Naive thymus-derived CD4-positive, alpha-beta T cell (primary cell): Measurements from ENCODE around the gene FXYD1. TPM values are rescaled to one million over a fixed set of nuclear protein-coding genes. Genes with fewer than 3 reads are reported as not detected.
A peak's percentile ranks its signal among the peaks of the same experiment; 100 is the strongest.

ENCODE experiments used
- ATAC-seq: fragments of 150-1000 bp; cut with Tn5 transposase; 2 replicates; pipeline ENCODE4 v1.10.0; 2021; ENCODE audit warnings: mild to moderate bottlenecking, moderate library complexity
- CTCF ChIA-PET: fragments of 350-600 bp; sonication (Branson Sonifier 250); formaldehyde crosslinking; loops from one replicate; lab custom pipeline; 2021; ENCODE audit warnings: antibody characterized with exemption; lab: Charles Lee
- POLR2A ChIA-PET: fragments of 350-600 bp; sonication (Branson Sonifier 250); formaldehyde crosslinking; loops from one replicate; lab custom pipeline; 2021; ENCODE audit warnings: antibody characterized with exemption, inconsistent platforms; lab: Charles Lee
- DNase-seq, 9 donors: peaks; one replicate each; pipeline versions ENCODE4 v3.0.0 to v3.0.0-alpha.2; 2020 to 2022; ENCODE audit warnings: mixed read lengths in 1 of 9
- H3K27ac ChIP-seq: one replicate; pipeline ENCODE4 v1.7.0; 2013; ENCODE audit warnings: mild to moderate bottlenecking, low read depth, low read length, moderate library complexity
- H3K27me3 ChIP-seq, 2 donors: one replicate each; pipeline ENCODE4 v1.7.0; 2013; ENCODE audit warnings: low read length in 2 of 2, mild to moderate bottlenecking in 2 of 2, moderate library complexity in 2 of 2; ENCODE audit not compliant: control insufficient read depth in 2 of 2, insufficient read depth in 2 of 2
- H3K36me3 ChIP-seq, 3 experiments: 1 replicate in 2 of 3; 2 replicates in 1 of 3; pipeline ENCODE4 v1.7.0; 2013; ENCODE audit warnings: low read length in 3 of 3, mild to moderate bottlenecking in 3 of 3, moderate library complexity in 1 of 3; ENCODE audit not compliant: insufficient read depth in 3 of 3, control insufficient read depth in 2 of 3
- H3K4me1 ChIP-seq, 2 donors: one replicate each; pipeline ENCODE4 v1.7.0; 2013; ENCODE audit warnings: low read length in 2 of 2, mild to moderate bottlenecking in 2 of 2, moderate library complexity in 1 of 2; ENCODE audit not compliant: control insufficient read depth in 2 of 2, insufficient read depth in 2 of 2
- H3K4me3 ChIP-seq: 2 replicates; pipeline ENCODE4 v1.7.0; 2013; ENCODE audit warnings: mild to moderate bottlenecking, low read length
- H3K9me3 ChIP-seq, 3 experiments: 1 replicate in 2 of 3; 2 replicates in 1 of 3; pipeline ENCODE4 v1.7.0; 2013; ENCODE audit warnings: low read length in 3 of 3; ENCODE audit not compliant: control insufficient read depth in 2 of 3
- H3K27ac Mint-ChIP-seq, 9 donors: one replicate each; pipeline ENCODE4 v1.8.0; 2020 to 2022; ENCODE audit warnings: mixed read lengths in 9 of 9, mild to moderate bottlenecking in 8 of 9, moderate library complexity in 5 of 9, inconsistent platforms in 2 of 9
- H3K27me3 Mint-ChIP-seq, 5 donors: one replicate each; pipeline ENCODE4 v1.8.0; 2021 to 2022; ENCODE audit warnings: mixed read lengths in 5 of 5, mild to moderate bottlenecking in 1 of 5
- H3K36me3 Mint-ChIP-seq, 5 donors: one replicate each; pipeline ENCODE4 v1.8.0; 2020 to 2022; ENCODE audit warnings: mixed read lengths in 5 of 5, mild to moderate bottlenecking in 3 of 5, inconsistent platforms in 1 of 5
- H3K4me1 Mint-ChIP-seq, 7 donors: one replicate each; pipeline ENCODE4 v1.8.0; 2020 to 2022; ENCODE audit warnings: mixed read lengths in 7 of 7, mild to moderate bottlenecking in 3 of 7, inconsistent platforms in 1 of 7
- H3K4me3 Mint-ChIP-seq, 10 donors: one replicate each; pipeline ENCODE4 v1.8.0; 2020 to 2022; ENCODE audit warnings: mild to moderate bottlenecking in 10 of 10, mixed read lengths in 10 of 10, moderate library complexity in 6 of 10, inconsistent platforms in 2 of 10
- H3K9me3 Mint-ChIP-seq, 11 donors: one replicate each; pipeline ENCODE4 v1.8.0; 2020 to 2022; ENCODE audit warnings: mixed read lengths in 11 of 11, mild to moderate bottlenecking in 4 of 11, inconsistent platforms in 1 of 11, moderate library complexity in 1 of 11
- intact Hi-C, 2 donors: fragments of 100-400 bp; cut with micrococcal nuclease; formaldehyde crosslinking; loops; one replicate each; pipeline ENCODE4 v1.15.1; 2023
- polyA plus RNA-seq, 2 donors: library from polyadenylated mRNA; unstranded; fragments of 300-500 nt; fragmentation: Illumina TruSeq; gene quantifications; one replicate each; pipeline ENCODE4 v1.2.3, GENCODE V29; 2021
- total RNA-seq, 6 experiments: library from RNA in 5 of 6; stranded (reverse) in 5 of 6; gene quantifications; 1 replicate in 5 of 6; 2 replicates in 1 of 6; pipeline ENCODE4 v1.2.3 and lab custom pipeline; 2021 to 2026

The FXYD1 gene
- total and polyA plus RNA-seq, 7 experiments from 2014 or later = 0.46 to 1.2 (median 0.85) TPM; not detected in 3

GRCh38 chr19:35094656-35095055, 44.0 kb upstream of the FXYD1 start:
- H3K36me3 Mint-ChIP-seq = no peaks in the 10 kb centered on the region
- intact Hi-C loops = loop anchor here in 1 of 2 donors (10.0 kb wide), 1 partner anchor 50 kb away; the partner anchor contains the start of gene HPN
- H3K27ac ChIP-seq = no peak overlapping the region
- POLR2A ChIA-PET = no interaction called here
- peaks cover 0 to 2% (median 0%) of the 10 kb centered on the region in 11 donors for H3K9me3 Mint-ChIP-seq
- H3K27me3 Mint-ChIP-seq = peaks cover 0 to 8% (median 0%) of the 10 kb centered on the region in 5 donors
- no peak overlapping the region for H3K4me3 ChIP-seq
- peaks cover 0 to 6% (median 4%) of the 10 kb centered on the region in 7 donors for H3K4me1 Mint-ChIP-seq
- no peak overlapping the region for H3K4me3 Mint-ChIP-seq
- no peaks in the 10 kb centered on the region for H3K27me3 ChIP-seq
- CTCF ChIA-PET = interaction anchor here (0.5 kb wide), 1 partner anchor 23 kb away, joined by 4 read pairs; no protein-coding TSS in a partner anchor
- peaks cover 4 to 7% of the 10 kb centered on the region in 2 donors for H3K4me1 ChIP-seq
- ATAC-seq (no peak), DNase-seq (no peak)
- H3K9me3 ChIP-seq = no peaks in the 10 kb centered on the region
- peak overlapping the region in 3 of 9 donors; percentile 34 to 68 (median 63) for H3K27ac Mint-ChIP-seq
- H3K36me3 ChIP-seq = no peaks in the 10 kb centered on the region

GRCh38 chr19:35095667-35096368, 42.8 kb upstream of the FXYD1 start:
- CTCF ChIA-PET = interaction anchor here (0.7 kb wide), 1 partner anchor 50 kb away, joined by 3 read pairs; no protein-coding TSS in a partner anchor

GRCh38 chr19:35098413-35099049, 40.1 kb upstream of the FXYD1 start:
- Mint-ChIP-seq H3K27ac (no peak overlapping the region), H3K9me3 (peaks cover 0 to 2% (median 0%) of the 10 kb centered on the region in 11 donors), H3K4me3 (no peak overlapping the region), H3K4me1 (no peaks in the 10 kb centered on the region), H3K27me3 (no peaks in the 10 kb centered on the region), H3K36me3 (no peaks in the 10 kb centered on the region)
- intact Hi-C loops = loop anchor here in 1 of 2 donors (10.0 kb wide), 1 partner anchor 54 kb away; the partner anchor contains the start of gene HPN
- H3K9me3 ChIP-seq = no peaks in the 10 kb centered on the region
- ChIA-PET CTCF (no interaction called here), POLR2A (no interaction called here)
- peak; percentile 6 for ATAC-seq
- no peaks in the 10 kb centered on the region for H3K36me3 ChIP-seq
- no peak for DNase-seq
- H3K4me1 ChIP-seq = no peaks in the 10 kb centered on the region
- no peak overlapping the region for H3K4me3 ChIP-seq
- no peaks in the 10 kb centered on the region for H3K27me3 ChIP-seq
- no peak overlapping the region for H3K27ac ChIP-seq

More at GRCh38 chr19:35095667-35096368, 42.8 kb upstream of the FXYD1 start:
- intact Hi-C loops = loop anchor here in 1 of 2 donors (10.0 kb wide), 1 partner anchor 51 kb away; the partner anchor contains the start of gene HPN
- Mint-ChIP-seq H3K9me3 (peaks cover 0 to 2% (median 0%) of the 10 kb centered on the region in 11 donors), H3K4me3 (no peak overlapping the region), H3K27ac (peak overlapping the region in 1 of 9 donors; percentile 73), H3K27me3 (no peaks in the 10 kb centered on the region), H3K36me3 (no peaks in the 10 kb centered on the region), H3K4me1 (no peaks in the 10 kb centered on the region)
- Histone ChIP-seq H3K27me3 (no peaks in the 10 kb centered on the region), H3K27ac (no peak overlapping the region), H3K36me3 (no peaks in the 10 kb centered on the region), H3K9me3 (no peaks in the 10 kb centered on the region), H3K4me3 (no peak overlapping the region), H3K4me1 (peaks cover 0 to under 1% of the 10 kb centered on the region in 2 donors)
- POLR2A ChIA-PET = no interaction called here
- DNase-seq (no peak), ATAC-seq (no peak)

- POLR2A ChIA-PET = no interaction called here
- intact Hi-C loops = loop anchor here in 1 of 2 donors (10.0 kb wide), 1 partner anchor 55 kb away; the partner anchor contains the start of gene HPN
Observed at GRCh38 chr19:35099155-35099896, 39.3 kb upstream of the FXYD1 start.

GRCh38 chr19:35099897-35100275, 38.7 kb upstream of the FXYD1 start:
- Histone ChIP-seq H3K4me1 (no peaks in the 10 kb centered on the region), H3K27ac (no peak overlapping the region), H3K27me3 (no peaks in the 10 kb centered on the region), H3K9me3 (no peaks in the 10 kb centered on the region), H3K4me3 (no peak overlapping the region), H3K36me3 (no peaks in the 10 kb centered on the region)
- ChIA-PET CTCF (no interaction called here), POLR2A (no interaction called here)
- no peaks in the 10 kb centered on the region for H3K4me1 Mint-ChIP-seq
- H3K27ac Mint-ChIP-seq = no peak overlapping the region
- H3K27me3 Mint-ChIP-seq = no peaks in the 10 kb centered on the region
- DNase-seq = no peak
- no peak for ATAC-seq
- H3K9me3 Mint-ChIP-seq = peaks cover 0 to 2% (median 0%) of the 10 kb centered on the region in 11 donors
- H3K36me3 Mint-ChIP-seq = no peaks in the 10 kb centered on the region
- no peak overlapping the region for H3K4me3 Mint-ChIP-seq
- intact Hi-C loops = loop anchor here in 1 of 2 donors (10.0 kb wide), 1 partner anchor 55 kb away; the partner anchor contains the start of gene HPN

More at GRCh38 chr19:35099155-35099896, 39.3 kb upstream of the FXYD1 start:
- CTCF ChIA-PET = no interaction called here
- Mint-ChIP-seq H3K36me3 (no peaks in the 10 kb centered on the region), H3K4me3 (no peak overlapping the region), H3K9me3 (peaks cover 0 to 2% (median 0%) of the 10 kb centered on the region in 11 donors), H3K27ac (no peak overlapping the region), H3K4me1 (no peaks in the 10 kb centered on the region), H3K27me3 (no peaks in the 10 kb centered on the region)
- Histone ChIP-seq H3K36me3 (no peaks in the 10 kb centered on the region), H3K27me3 (no peaks in the 10 kb centered on the region), H3K4me3 (no peak overlapping the region), H3K9me3 (no peaks in the 10 kb centered on the region), H3K4me1 (no peaks in the 10 kb centered on the region), H3K27ac (no peak overlapping the region)
- ATAC-seq (peak; percentile 8), DNase-seq (no peak)
